HL-60/S4 treated with retinoic acid at 250 ng/mL for 4 days and 3 days (cell line): ENCODE measurements around the gene TSR2.
"Not testable (repeated sequence)": the region's sequence is repeated elsewhere in the genome, so short reads cannot be mapped to it uniquely, and the experiment has no call there.

Source experiments
- in situ Hi-C: fragments of 300-500 bp; cut with MboI; formaldehyde crosslinking; loops from 2 replicates; pipeline ENCODE4 v1.7.0; 2022; ENCODE audit warnings: low sequenced_read_pairs

The TSR2 gene

GRCh38 chrX:54470054-54470760 is 30.0 kb downstream of the TSR2 start:
- in situ Hi-C loops: no loop called here

- in situ Hi-C loops: no loop called here
These were observed 34.0 kb downstream of the TSR2 start for GRCh38 chrX:54473993-54474859.

- in situ Hi-C loops: no loop called here
These were observed 39.2 kb downstream of the TSR2 start for GRCh38 chrX:54479136-54480111.

- in situ Hi-C loops: no loop called here
These were observed 42.8 kb downstream of the TSR2 start for GRCh38 chrX:54482839-54483593.

GRCh38 chrX:54483946-54484345 is 43.7 kb downstream of the TSR2 start:
- in situ Hi-C loops: no loop called here

DNA sequence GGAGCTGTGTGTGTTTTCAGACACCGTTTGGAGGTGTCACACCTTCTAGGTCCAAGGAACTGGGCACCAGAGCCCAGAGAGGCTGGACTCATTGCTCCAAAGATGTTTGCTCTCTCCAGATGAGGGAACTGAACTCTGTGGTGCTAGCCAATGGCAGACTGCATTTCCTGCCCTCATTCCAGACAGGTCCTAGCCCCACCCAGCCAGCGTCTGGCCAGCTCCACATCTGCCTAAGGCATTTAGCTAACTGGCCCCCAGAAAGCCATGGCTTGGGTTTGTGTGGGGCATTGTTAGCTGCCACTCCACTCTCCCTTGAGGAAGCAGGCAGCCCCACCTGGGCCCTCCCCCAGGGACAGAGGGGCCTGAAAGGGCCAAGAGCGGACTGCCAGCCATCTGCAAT is 44.5 kb downstream of the TSR2 start:
- in situ Hi-C loops: no loop called here

GRCh38 chrX:54489819-54490218 is 49.6 kb downstream of the TSR2 start:
- in situ Hi-C loops: not testable (repeated sequence)

DNA sequence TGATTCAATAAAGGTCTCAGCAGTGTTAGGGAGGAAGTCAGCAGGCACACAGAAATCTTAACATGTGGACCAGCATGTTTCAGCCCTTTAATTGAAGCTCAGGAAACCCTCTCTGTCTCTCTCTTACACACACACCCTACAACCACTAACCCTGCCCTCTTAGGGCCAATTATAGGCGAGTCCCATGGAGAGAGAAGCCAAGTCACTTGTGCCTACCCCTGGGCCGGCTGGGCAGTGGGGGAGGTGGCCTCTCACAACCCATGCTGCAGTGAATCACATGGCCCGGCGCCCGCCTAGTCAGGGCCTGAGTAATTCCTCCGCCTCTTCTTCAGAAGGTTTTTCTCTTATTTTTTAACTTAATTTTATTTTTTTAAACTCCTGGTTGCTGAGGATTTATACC is 52.1 kb downstream of the TSR2 start:
- in situ Hi-C loops: no loop called here

GRCh38 chrX:54494166-54494988 is 54.2 kb downstream of the TSR2 start:
- in situ Hi-C loops: no loop called here
